HG02623 (cell line): Measurements from ENCODE around the gene NXPH3.

Source experiments
- ATAC-seq: cut with Tn5 transposase; IDR thresholded peaks from one replicate; pipeline ENCODE4 v1.9.1; 2021; ENCODE audit warnings: moderate library complexity; ENCODE audit not compliant: unreplicated experiment

Gene NXPH3

GRCh38 chr17:49618028-49618611 lies 42.4 kb downstream of the NXPH3 start:
- ATAC-seq = no peak

GRCh38 chr17:49621420-49621819 lies 45.7 kb downstream of the NXPH3 start:
- no peak for ATAC-seq

DNA sequence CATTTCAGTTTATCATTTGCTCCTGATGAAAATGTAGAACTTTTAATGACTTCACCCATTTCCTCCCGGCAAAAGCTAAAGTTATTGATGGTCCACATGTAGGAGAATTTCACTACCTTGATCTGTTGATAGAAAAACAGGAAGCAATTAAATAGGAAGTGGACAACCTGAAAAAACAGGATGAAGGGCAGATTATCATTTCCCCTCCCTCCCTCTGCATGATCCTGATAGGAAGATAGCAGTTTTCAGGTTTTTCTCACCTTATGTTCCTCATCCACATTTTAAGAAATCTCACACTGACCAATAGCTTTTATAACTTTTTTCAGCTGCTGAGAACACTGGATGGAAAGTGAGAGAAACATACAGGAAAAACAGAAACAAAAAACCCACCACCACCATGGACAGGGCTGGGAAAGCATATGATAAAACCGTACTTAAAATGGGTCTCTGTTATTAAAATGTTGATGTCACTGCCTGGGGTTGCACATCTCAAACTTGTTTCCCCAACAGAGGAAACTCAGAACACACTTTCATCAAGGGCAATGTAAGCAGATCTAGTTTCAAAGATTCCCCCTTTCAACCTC lies 46.4 kb downstream of the NXPH3 start:
- no peak for ATAC-seq

- no peak for ATAC-seq
Observed at GRCh38 chr17:49624896-49625295, 49.2 kb downstream of the NXPH3 start.

- no peak for ATAC-seq
Observed at GRCh38 chr17:49629447-49629846, 53.8 kb downstream of the NXPH3 start.

GRCh38 chr17:49630113-49630900 lies 54.6 kb downstream of the NXPH3 start:
- ATAC-seq = no peak

DNA sequence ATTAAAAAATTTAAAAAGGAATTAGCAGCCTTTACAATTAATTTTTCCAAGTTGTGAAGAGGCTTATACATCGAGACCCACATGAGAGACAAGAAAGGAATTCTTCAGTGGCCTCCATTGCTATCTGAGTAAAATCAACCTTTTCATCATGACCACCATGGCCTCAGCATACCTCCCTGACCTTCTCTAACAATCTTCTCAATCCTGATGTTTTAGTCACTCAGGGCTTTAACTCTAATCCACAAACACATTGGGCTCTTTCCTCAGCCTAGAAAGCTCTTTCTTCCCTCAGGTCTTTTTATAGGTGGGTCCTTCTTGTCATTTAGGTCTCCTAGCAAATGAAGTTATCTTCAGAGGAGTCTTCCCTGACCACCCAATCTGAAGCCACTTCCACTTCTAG lies 55.8 kb downstream of the NXPH3 start:
- no peak for ATAC-seq
